ENCODE results near the gene TRPC4AP.
"Not testable (repeated sequence)": the region's sequence is repeated elsewhere in the genome, so short reads cannot be mapped to it uniquely, and the experiment has no call there.

Gene TRPC4AP, protein sequence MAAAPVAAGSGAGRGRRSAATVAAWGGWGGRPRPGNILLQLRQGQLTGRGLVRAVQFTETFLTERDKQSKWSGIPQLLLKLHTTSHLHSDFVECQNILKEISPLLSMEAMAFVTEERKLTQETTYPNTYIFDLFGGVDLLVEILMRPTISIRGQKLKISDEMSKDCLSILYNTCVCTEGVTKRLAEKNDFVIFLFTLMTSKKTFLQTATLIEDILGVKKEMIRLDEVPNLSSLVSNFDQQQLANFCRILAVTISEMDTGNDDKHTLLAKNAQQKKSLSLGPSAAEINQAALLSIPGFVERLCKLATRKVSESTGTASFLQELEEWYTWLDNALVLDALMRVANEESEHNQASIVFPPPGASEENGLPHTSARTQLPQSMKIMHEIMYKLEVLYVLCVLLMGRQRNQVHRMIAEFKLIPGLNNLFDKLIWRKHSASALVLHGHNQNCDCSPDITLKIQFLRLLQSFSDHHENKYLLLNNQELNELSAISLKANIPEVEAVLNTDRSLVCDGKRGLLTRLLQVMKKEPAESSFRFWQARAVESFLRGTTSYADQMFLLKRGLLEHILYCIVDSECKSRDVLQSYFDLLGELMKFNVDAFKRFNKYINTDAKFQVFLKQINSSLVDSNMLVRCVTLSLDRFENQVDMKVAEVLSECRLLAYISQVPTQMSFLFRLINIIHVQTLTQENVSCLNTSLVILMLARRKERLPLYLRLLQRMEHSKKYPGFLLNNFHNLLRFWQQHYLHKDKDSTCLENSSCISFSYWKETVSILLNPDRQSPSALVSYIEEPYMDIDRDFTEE

DNA sequence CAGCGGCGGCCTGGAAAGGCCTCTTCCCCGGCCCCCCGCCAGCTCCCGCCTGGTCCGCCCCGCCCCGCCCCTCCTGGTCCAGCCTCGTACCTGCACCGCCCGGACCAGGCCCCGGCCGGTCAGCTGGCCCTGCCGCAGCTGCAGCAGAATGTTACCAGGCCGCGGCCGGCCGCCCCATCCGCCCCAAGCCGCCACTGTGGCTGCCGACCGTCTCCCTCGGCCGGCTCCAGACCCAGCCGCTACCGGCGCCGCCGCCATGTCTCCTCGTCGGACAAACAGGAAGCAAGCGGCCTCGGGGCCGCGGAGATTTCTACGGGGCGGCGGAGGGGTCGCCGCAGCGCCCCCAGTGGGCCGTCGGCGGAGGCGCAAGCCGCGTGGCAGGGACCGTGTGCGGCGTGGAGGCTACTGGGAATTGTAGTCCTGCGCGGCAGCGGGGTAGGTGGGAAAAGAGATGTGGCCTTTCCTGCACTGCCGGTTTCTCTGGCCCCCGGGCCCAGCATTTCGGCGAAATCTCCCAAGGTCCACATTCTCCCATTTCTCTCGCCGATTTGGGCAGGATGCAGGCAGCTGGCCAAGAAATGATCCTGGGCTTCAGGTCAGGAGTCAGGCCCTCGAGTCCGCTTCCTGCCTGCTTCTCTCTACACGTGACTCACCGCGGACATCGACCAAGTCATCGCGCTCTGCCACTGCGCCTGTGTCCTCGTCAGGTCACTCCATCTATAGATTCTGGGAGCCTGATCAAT is at the start of gene TRPC4AP:
Gene TRPC4AP, minus strand, starts transcription at position 284 of the 743 bp plus-strand sequence. Its CDS starts 26 bp downstream, at position 258.
- DNase-seq, result no peak

DNA sequence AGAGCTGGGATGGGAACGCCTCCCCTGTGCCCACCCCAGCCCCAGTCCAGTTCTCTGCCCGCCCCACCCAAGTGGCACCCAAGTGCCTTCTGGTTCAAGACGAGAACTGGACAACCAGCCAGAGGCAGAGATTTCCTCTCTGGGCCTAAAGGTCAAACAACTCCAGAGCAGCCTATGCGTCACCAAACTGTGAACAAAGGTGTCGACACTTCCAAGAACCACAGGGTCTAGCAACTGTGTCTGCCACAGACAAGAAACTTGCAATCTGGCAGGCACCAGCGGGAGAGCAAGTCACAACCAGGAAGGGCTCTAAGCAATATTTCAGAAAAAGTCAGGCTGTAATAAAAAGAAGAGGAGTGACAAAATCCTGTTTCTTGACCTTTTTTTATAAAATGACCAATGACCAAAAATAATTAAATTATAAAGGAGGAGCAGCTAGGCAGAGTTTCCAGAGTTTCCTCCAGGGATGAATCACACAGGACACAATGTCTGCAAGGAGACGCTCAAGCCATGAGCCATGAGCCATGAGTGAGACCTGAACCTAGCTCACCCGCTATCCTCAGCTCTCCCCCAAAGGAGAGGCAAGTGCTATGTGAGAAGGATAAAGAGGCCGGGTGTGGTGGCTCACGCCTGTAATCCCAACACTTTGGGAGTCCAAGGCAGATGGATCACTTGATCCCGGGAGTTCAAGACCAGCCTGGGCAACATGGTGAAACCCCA is 43.4 kb upstream of the TRPC4AP start:
- DNase-seq, result no peak

DNA sequence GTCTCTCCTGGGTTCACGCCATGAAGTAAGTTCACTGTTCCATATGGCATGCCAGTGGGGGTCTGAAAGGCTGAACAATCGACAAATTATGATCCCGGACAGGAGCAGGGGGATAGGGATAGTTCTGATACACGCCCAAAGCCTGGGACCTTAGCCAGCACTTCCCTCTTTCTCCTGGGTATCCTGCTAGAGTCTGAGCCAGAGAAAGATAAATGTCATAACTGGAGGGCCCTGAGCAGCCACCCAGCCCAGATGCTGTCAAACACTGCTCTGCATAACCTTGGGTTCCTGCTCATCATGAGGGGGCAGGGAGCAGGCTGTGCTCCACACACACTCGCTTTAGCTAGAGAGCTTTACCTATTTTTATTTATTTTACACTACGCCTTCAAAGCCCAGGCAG is 42.3 kb upstream of the TRPC4AP start:
- no peak for DNase-seq

DNA sequence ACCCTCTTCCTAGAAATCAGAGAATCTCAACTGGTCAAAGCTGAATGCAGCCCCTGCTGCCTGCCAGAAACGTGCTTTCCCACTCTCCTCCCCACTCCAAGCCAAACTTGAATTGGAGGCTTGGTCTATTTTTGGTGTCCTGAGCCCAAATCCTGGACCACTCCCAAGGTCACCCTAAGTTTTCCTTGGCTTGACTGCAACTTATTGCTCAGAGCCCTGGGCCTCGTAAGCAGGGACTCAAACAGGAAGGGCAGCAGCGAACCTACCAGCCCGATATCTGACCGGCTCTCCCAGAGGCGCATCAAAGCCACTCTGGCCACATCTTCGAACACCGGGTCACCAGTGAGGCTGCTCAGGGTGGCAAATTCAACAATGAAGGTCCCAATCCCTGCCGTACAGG is 41.9 kb upstream of the TRPC4AP start:
- no peak for DNase-seq

DNA sequence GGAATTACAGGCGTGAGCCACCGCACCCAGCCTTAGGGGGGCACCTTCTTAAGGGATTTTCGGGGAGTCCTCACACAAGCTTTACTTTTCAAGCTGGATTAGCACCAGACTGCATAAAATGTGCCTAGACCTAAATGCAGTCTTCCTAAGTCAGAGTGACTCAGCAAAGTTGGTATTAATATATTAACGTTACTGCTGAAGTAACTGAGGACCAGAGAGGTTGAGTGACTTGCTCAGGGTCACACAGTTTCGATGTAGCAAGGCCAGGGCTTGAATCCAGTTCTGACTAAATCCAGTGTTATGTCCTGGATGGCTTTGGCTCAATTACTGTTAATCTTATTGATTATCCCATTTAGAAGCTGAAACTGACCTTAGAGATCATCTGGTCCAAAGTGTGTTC is 41.1 kb upstream of the TRPC4AP start:
- DNase-seq, result no peak

DNA sequence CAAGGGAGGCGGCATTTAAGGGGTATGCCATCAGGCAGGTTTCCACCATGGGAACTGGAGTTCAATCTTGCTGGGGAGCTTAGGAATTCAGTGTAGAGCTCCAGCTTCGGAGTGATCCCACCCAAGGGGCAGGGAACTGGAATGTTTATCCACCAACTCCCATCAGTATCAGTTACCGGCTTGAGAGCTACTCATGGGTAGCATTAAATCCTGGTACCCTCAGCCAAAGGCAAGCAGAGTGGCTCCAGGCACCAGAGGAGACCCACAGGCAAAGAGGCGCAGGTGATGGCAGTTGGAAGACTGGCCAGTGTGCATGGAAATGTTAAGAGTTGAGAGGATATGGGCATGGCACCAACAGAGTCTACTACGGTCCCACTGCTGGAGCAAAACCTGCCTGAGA is 40.4 kb upstream of the TRPC4AP start:
- DNase-seq, result no peak

DNA sequence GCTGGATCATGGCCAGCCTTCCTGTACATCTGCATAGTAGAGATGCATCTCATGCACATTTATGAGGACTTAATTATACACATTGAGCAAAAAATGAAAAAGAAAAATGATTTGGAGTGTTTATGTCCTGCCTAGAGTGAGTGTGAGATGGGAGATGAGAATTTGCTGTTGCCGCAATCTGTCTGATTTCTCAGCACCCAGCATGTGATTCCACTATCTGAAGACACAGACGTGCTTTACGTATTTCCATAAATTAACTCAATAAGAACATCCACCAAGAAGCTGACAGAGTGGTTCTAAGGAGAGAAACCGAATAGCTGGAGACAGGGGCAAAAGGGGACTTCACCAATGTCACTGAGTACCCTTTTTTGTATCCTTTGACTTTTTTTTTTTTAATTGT is 39.3 kb upstream of the TRPC4AP start:
- DNase-seq, result no peak

DNA sequence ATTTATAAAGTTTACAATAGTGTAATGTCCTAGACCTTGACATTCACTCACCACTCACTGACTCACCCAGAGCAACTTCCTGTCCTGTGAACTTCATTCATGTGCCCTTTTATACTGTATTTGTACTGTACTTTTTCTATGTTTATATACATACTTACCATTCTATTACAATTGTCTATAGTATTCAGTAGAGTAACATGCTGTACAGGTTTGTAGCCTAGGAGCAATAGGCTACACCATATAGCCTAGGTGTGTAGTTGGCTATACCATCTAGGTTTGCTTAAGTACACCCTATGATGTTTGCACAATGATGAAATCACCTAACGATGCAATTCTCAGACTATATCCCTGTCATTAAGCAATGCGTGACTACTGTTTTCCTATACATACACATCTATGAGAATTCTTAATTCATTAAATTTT is 37.1 kb upstream of the TRPC4AP start:
- DNase-seq, result no peak

DNA sequence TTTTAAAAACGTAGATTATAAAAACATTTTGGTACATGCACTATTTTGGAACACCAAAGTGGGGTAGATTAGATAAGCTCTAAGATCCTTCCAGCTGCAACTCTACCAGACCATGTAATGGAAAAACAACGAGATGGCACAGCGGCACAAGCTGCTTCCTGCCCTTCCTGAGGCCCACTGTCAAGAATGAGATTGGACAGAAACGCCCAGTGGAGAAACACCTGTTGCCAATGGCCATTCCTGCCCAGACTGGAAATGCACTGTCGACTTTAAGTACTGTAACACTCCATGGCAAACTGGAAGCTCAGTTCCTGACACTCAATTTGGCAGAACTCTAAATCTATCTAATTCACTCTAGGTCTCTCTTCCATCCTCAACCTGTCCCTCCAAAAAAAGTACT is 33.1 kb upstream of the TRPC4AP start:
- DNase-seq, result no peak

DNA sequence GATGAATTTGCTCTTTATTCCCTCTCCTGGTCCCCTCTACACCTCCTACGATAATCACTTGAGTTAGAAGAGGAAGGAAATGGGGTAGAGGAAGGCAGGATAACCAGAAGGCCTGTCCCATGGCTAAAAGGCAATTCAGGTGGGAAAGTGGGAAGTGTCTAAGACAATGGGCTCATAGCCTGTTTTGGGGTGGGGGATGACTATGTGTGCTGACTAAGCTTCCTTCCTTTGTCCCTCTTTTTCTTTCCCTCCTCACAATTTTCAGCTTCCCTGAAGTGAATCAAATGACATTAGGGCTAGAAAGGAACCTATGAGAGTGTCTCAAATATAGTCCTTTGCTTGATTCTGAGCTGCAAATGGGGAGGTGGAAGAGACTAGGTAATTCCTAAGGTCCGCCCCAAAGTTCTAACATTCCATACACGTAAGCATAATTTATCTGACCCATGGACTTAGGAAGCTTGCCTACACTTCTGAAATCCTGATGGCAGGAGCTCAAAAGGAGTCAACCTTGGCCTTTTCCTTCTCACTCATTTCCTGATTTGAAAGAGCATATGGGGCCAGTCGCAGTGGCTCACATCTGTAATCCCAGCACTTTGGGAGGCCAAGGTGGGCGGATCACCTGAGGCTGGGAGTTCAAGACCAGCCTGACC is 30.3 kb upstream of the TRPC4AP start:
- DNase-seq, result no peak

DNA sequence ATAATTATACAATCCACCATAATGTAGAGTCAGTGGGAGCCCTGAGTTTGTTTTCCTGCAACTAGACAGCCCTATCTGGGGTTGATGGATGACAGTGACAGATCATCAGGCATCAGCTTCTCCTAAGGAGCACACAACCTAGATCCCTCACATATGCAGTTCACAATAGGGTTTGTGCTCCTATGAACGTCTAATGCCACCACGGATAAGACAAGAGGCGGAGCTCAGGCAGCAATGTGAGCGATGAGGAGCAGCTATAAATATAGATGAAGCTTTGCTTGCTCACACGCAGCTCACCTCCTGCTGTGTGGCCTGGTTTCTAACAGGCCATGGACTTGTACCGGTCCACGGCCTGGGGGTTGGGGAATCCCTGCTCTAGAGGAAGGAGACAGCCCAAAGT is 28.6 kb upstream of the TRPC4AP start:
- no peak for DNase-seq

DNA sequence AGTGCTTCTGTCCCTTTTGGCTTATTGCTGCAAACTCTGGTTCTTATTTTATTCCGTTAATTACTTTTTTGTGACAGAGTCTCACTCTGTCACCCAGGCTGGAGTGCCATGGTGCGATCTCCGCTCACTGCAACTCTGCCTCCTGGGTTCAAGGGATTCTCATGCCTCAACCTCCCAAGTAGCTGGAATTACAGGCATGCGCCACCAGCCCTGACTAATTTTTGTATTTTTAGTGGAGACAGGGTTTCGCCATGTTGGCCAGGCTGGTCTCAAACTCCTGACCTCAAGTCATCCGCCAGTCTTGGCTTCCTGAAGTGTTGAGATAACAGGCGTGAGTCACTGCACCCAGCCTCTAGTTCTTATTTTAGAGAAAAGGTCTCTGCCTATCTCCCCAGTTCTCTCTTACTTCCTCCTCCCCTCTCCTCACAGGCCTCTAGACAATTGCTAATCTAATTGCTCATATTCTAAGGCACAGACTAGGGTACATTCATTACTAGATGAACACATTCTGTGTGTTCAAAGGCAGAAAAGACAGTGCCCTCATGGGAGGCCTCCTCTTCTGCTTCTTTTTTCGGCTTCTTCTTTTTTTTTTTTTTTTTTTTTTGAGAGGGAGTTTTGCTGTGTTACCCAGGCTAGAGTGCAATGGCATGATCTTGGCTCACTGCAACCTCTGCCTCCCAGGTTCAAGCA is 27.6 kb upstream of the TRPC4AP start:
- DNase-seq, result no peak

DNA sequence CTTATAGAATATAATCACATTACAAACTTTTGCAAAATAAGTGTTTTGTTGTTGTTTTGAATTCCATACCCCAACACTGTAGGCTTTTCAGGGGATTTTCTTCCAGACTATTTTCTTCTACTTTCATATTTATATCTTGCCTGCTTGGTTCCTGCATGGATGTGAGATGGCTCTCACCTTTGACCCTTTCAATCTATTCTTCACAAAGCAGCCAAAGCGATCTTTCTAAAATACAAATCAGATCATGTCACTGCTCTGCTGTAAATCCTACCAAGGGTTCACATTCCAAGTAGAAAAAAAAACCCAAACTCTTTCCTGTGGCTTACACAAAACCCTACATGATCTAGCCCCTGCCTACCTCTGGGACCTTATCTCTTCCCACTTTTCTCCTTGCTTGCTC is 25.0 kb upstream of the TRPC4AP start:
- DNase-seq, result no peak

DNA sequence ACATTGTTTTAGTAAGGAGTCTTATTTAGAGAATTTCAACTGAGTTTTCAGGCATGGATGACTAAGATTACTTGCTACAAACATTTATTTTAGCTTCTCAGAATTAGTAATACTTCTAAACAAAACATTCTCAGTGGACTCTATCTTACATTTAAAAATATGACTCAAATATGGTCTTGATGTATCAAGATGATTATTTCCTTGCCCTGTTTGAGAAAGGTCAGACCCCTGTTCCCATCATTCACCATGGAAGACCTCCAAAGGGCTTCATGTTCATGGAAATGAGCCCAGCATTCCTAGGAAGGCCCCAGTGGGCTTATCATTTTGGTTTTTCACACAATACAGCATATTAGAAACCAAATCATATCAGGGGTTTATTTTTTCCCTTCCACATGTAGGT is 24.6 kb upstream of the TRPC4AP start:
- no peak for DNase-seq

DNA sequence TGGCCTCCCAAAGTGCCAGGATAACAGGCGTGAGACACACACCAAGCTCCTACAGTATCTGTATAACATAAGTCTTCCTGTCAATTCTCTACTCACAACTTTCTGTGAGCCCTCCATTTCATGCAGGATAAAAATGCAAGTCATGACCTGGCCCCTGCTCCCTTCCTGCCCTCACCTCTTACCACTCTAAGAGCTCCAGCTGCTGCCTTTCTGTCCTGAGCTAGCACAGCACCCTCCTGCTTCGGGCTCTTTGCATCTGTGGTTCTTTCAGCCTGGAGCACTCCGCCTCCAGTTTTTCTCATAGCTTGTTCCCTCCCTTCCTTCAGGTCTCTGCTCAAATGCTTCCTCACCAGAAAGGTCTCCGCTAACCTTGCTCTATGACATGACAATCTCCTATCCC is 23.7 kb upstream of the TRPC4AP start:
- no peak for DNase-seq

DNA sequence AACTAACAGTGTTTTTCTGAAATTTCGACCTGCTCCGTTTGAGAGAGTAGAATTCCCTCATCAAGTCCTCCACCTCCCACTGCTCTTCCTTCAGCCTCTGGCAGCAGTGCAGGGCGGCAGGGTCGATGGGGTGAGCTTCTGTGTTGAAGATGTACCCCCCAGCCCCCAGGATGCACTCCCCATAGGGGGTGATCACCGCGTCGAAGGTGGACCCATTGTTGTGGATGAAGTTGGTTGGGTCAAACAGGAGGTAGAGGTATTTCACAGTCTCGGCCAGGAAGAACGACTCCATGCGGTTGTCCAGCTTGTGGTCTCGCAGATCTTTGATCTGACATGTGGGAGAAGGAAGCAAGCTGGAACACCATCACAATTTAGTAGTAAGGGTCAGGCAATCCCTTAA is 23.0 kb upstream of the TRPC4AP start:
- no peak for DNase-seq

DNA sequence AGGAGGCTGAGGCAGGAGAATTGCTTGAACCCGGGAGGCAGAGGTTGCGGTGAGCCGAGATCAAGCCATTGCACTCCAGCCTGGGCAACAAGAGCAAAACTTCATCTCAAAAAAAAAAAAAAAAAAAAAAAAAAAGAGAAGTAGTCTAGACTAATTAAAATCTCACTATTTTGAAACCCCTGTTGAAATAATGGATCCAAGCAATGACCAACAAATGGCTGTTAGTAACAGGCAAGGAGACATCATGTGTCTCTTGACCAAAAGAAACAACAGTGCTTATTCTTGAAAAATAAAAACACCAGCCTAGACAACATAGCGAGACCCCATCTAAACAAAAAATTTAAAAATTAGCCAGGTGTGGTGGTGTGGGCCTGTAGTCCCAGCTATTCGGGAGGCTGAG is 19.7 kb upstream of the TRPC4AP start:
- DNase-seq, result not testable (repeated sequence)

DNA sequence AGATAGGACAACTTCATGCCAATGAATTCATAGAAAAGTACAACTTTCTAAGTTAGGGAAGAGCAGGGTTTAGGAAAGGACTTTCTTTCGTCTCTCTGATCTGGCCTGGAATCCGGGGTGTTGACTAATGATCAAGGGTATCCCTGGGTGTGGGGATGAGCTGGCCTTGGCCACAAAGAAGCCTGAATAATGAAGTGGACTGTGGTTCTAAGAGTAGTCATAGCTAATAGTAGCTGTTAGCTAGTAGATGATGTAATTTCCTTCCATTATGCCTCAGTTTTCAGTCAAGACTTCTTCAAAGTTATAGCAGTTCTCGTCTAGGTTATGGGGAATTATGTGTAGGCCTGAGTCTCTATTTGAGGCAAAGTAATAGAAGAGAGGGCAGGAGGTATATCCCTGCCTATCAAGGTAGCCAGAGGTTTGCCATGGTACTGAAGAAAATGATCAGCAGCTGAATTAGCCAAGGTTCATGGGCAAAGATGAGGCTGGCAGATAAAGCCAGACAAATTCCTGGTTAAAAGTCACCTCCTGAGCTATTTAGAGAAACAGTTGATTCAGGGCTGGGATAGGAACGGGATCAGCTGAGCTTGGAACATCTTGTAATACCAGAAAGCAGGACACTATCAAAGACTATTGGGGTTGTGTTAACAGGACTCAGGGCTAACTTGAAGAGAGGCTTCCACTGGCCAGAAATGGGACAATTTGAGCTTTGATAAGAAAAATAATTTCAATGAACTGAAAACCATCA is 18.7 kb upstream of the TRPC4AP start:
- DNase-seq, result no peak

DNA sequence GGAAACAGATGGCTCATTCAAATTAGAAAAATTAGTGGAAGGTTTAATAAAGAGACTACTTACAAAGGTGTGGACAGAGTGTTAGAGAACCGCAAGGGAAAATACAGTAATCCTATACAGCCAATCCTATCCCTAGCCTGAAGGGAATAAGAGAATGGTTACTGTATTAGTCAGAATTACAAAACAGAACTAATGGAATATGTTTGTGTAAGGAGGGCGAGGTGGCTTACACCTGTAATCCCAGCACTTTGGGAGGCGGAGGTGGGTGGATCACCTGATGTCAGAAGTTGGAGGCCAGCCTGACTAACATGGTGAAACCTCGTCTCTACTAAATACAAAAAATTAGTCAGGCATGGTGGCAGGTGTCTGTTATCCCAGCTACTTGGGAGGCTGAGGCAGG is 16.3 kb upstream of the TRPC4AP start:
- DNase-seq, result no peak

DNA sequence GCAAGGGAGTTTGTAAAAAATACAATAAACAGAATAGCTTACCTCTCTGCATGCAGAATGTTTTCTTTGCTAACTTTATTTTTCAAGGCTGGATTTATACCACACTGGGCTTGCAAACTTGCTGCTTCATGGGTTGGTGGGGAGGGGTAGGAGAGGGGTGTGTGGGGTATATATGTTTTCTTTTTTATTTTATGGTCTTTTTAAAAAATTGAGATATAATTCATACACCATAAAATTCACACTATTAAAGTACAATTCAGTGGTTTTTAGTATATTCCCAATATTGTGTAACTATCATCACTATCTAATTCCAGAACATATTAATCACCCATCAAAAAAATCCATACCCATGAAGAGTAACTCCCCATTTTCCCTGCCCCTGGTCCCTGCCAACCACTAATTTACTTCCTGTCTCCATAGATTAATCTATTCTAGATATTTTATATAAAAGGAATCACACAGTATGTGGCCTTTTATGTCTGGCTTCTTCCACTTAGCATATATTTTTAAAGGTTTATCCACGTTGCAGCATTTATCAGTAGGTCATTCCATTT is 14.3 kb upstream of the TRPC4AP start:
- no peak for DNase-seq
